Kidney (tissue), 14 donors: ENCODE data around the gene LCNL1. TPM values are rescaled to one million over a fixed set of nuclear protein-coding genes. Genes with fewer than 3 reads are reported as not detected.

Experiments
- DNase-seq, 5 donors: peaks; one replicate each; pipeline ENCODE4 v3.0.0-alpha.2; 2013 to 2020
- FAIRE-seq: peaks from 2 replicates; lab custom pipeline; 2012; peaks lifted over from hg19 to GRCh38; lab: Jason Lieb, UNC
- H3K27ac ChIP-seq, 2 donors: one replicate each; pipeline ENCODE4 v1.7.0; 2013; ENCODE audit warnings: low read depth in 2 of 2, low read length in 2 of 2, inconsistent platforms in 1 of 2
- H3K27me3 ChIP-seq: one replicate; pipeline ENCODE4 v1.7.1; 2013; ENCODE audit warnings: low read length, inconsistent platforms; ENCODE audit not compliant: control insufficient read depth, insufficient read depth
- H3K36me3 ChIP-seq, 3 donors: one replicate each; pipeline versions ENCODE4 v1.7.0 to v1.7.1; 2013; ENCODE audit warnings: low read length in 3 of 3, control low read depth in 1 of 3, inconsistent platforms in 1 of 3; ENCODE audit not compliant: insufficient read depth in 3 of 3, control insufficient read depth in 2 of 3
- H3K4me1 ChIP-seq, 3 donors: one replicate each; pipeline versions ENCODE4 v1.7.0 to v1.7.1; 2013; ENCODE audit warnings: low read length in 3 of 3, inconsistent platforms in 1 of 3, low read depth in 1 of 3; ENCODE audit not compliant: control insufficient read depth in 2 of 3, insufficient read depth in 2 of 3
- H3K4me3 ChIP-seq, 3 donors: one replicate each; pipeline versions ENCODE4 v1.7.0 to v1.8.1; 2013; ENCODE audit warnings: low read length in 3 of 3, control low read depth in 1 of 3, inconsistent platforms in 1 of 3
- H3K9ac ChIP-seq, 3 donors: one replicate each; pipeline versions ENCODE4 v1.7.0 to v1.7.1; 2013; ENCODE audit warnings: low read length in 3 of 3, control low read depth in 1 of 3, inconsistent platforms in 1 of 3
- H3K9me3 ChIP-seq, 3 donors: one replicate each; pipeline versions ENCODE4 v1.7.0 to v1.7.1; 2013; ENCODE audit warnings: low read length in 3 of 3, control low read depth in 1 of 3, inconsistent platforms in 1 of 3; ENCODE audit not compliant: control insufficient read depth in 2 of 3, insufficient read depth in 1 of 3
- intact Hi-C: fragments of 100-400 bp; cut with DNase I; formaldehyde crosslinking; loops from one replicate; pipeline ENCODE4 v1.11.1; 2022
- polyA plus RNA-seq: library from polyadenylated mRNA; stranded (reverse); fragments of 350-450 nt; fragmentation: Illumina TruSeq; extraction: RNeasy Lipid Tissue Mini Kit (QIAGEN cat#74804); gene quantifications from one replicate; pipeline ENCODE4 v1.2.3, GENCODE V29; 2014; ENCODE audit warnings: low read depth, low replicate concordance; ENCODE audit not compliant: insufficient read depth
- total RNA-seq: library from RNA; stranded (reverse); fragmentation: NEBNext Ultra II Directional; extraction: Animal tissue kit (Norgen Biotek cat#: 25700); gene quantifications from one replicate; pipeline ENCODE4 v1.2.1, GENCODE V29; 2021
- TF ChIP-seq, protein P1 (sequence below): IDR thresholded peaks from 3 replicates; pipeline ENCODE4 v1.5.1; 2012; ENCODE audit warnings: mild to moderate bottlenecking, moderate library complexity, borderline replicate concordance; ENCODE audit not compliant: insufficient read depth; ENCODE audit errors: extremely low read depth
- donor health status: control.
- donor health status: control.
- donor health status: control.
- donor health status: control.
- donor health status: control.
- donor health status: DM: yes; HTN: yes; CAD: no.
- donor health status: Normal renal cell carcinoma (clear cell type).

LCNL1 gene
- total and polyA plus RNA-seq, 2 donors from 2014 or later = 0.54 to 1.4 TPM

DNA sequence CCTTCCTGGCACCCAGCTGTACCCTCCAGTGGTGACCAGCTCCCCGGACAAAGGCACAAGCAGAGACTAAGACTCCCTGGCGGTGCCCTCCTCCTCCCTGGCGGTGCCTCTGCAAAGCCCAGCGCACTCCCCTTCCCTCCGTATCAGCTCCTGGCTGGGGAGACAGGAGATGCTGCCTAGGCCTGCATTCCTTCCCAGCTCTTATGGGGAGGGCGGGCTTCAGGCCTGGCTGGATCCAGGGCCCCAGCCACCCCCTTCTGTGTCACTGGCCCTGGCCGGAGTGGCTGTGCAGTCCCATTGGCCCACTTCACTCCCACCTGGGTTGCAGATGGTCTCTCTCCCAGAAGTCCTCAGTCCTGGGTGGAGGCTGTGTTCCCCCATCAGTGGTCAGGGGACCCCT is 24.3 kb upstream of the LCNL1 start:
- DNase-seq (no peak), FAIRE-seq (no peak)
- H3K9me3 ChIP-seq = no peaks in the 10 kb centered on the region
- H3K27ac ChIP-seq = no peak overlapping the region
- H3K4me1 ChIP-seq = no peaks in the 10 kb centered on the region
- TF ChIP-seq, protein P1, sequence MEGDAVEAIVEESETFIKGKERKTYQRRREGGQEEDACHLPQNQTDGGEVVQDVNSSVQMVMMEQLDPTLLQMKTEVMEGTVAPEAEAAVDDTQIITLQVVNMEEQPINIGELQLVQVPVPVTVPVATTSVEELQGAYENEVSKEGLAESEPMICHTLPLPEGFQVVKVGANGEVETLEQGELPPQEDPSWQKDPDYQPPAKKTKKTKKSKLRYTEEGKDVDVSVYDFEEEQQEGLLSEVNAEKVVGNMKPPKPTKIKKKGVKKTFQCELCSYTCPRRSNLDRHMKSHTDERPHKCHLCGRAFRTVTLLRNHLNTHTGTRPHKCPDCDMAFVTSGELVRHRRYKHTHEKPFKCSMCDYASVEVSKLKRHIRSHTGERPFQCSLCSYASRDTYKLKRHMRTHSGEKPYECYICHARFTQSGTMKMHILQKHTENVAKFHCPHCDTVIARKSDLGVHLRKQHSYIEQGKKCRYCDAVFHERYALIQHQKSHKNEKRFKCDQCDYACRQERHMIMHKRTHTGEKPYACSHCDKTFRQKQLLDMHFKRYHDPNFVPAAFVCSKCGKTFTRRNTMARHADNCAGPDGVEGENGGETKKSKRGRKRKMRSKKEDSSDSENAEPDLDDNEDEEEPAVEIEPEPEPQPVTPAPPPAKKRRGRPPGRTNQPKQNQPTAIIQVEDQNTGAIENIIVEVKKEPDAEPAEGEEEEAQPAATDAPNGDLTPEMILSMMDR = no peak
- intact Hi-C loops = loop anchor here (10.0 kb wide), 1 partner anchor 66 kb away; the partner anchor contains the start of gene ABCA2
- H3K36me3 ChIP-seq = no peaks in the 10 kb centered on the region
- no peak overlapping the region for H3K4me3 ChIP-seq
- no peaks in the 10 kb centered on the region for H3K27me3 ChIP-seq
- H3K9ac ChIP-seq = no peak overlapping the region

DNA sequence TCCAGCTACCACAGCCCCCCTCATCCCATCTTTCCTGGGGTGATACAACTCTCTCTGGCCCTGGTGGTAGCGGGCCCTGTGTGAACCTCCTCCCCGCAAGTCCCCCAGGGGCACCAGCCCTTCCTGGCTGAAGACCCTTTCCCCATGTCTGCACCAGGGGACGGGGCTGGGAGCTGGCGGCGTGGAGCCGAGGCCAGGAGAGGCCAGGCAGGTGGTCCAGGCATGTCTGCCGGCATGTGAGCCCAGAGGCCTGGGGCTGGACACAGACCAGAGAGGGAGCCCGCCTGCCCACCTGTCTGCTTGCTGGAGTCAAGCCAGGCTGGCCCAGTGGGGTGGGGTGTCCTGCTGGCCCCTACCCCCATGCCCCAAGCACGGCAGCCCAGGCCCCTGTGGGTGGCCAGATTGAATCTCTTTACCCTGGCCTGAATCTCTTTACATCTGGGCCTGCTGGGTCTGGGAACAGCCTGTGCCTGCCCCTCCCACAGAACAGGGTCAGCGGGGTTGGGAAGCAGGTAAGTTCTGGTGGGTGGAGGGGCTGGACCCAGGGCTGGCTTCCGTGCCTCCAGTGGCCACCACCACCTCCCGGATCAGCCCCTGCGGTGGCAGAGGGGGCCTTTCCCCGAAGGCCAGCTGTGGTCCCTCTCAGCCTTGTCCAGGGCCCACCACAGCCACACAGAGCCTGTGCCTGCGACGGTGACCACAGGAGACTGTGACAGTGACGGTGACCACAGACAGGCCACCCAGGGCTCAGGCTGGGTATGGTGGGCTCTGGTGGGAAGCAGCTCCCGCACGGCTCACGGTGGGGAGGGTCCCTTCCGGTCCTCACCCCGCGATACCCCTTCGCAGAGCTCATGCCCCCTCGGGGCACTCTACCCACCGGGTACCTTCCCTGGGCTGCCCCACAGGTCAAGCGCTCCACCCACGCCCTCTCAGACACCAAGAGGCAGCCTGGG is 23.6 kb upstream of the LCNL1 start:
- Histone ChIP-seq H3K4me1 (no peaks in the 10 kb centered on the region), H3K9me3 (no peaks in the 10 kb centered on the region), H3K27ac (no peak overlapping the region), H3K9ac (no peak overlapping the region), H3K36me3 (no peaks in the 10 kb centered on the region), H3K27me3 (no peaks in the 10 kb centered on the region), H3K4me3 (no peak overlapping the region)
- DNase-seq = no peak
- FAIRE-seq = no peak
- TF ChIP-seq, protein P1 = no peak
- intact Hi-C loops = loop anchor here (10.0 kb wide), 1 partner anchor 66 kb away; the partner anchor contains the start of gene ABCA2

DNA sequence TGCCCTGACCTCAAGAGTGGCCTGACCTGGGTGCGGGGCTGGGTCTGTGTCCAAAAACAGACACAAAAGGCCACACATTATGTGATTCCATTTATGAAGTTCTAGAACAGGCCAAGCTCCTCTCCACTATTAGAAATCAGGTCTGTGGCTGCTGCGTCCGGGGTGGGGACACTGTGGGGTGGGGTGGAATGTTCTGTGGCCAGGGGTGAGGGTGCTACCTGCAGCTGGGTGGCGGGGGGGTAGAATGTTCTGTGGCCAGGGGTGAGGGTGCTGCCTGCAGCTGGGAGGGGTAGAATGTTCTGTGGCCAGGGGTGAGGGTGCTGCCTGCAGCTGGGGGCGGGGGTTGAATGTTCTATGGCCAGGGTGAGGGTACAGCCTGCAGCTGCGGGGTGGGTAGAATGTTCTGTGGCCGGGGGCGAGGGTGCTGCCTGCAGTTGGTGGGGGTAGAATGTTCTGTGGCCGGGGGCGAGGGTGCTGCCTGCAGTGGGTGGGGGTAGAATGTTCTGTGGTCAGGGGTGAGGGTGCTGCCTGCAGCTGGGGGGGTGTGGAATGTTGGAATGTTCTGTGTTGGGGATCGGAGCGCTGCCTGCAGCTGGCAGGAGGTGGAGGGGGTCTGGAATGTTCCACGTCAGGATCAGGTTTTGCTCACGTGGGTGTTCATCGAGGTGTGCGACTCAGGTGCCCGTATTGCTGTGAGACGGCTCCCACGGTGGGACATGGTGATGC is 22.4 kb upstream of the LCNL1 start:
- Histone ChIP-seq H3K27me3 (no peaks in the 10 kb centered on the region), H3K9ac (no peak overlapping the region), H3K4me1 (no peaks in the 10 kb centered on the region), H3K36me3 (no peaks in the 10 kb centered on the region), H3K9me3 (no peaks in the 10 kb centered on the region), H3K27ac (no peak overlapping the region), H3K4me3 (no peak overlapping the region)
- DNase-seq = peak in 3 of 5 donors; percentile 71 to 73 (median 71)
- TF ChIP-seq, protein P1 = no peak
- intact Hi-C loops = no loop called here
- no peak for FAIRE-seq
